Bronchus fibroblast of lung (primary cell): Measurements from ENCODE around the gene CUBN. TPM values are rescaled to one million over a fixed set of nuclear protein-coding genes. Genes with fewer than 3 reads are reported as not detected.

ENCODE experiments used
- total RNA-seq: library from RNA; depleted of rRNA; stranded (reverse); fragments of >200 nt; gene quantifications from 2 replicates; pipeline ENCODE4 v1.2.3, GENCODE V29; 2015

The CUBN gene
- total RNA-seq = 0.17 and 0.89 TPM in 2 replicates

GRCh38 chr10:17129741-17130140 is at the start of gene CUBN:
TSS of gene CUBN (minus strand) at chr10:17129811. CDS start at chr10:17129765, 46 bp downstream.

GRCh38 chr10:16817125-16818019 is 312.2 kb downstream of the CUBN start, which contains the start of gene RSU1:
TSS of gene RSU1 (minus strand) at chr10:16817424. CDS start at chr10:16817081, 343 bp downstream.

Other genes with a start within 250 kb of the CUBN start
- 4.0 and 4.9 TPM in 2 replicates for gene TRDMT1, start 71.9 kb upstream of the CUBN start, total RNA-seq
- 7,456 and 8,192 TPM in 2 replicates for gene VIM, start 98.4 kb upstream of the CUBN start, total RNA-seq